CD1c-positive myeloid dendritic cell (primary cell): ENCODE data around the gene WDR86.
A peak's percentile ranks its signal among the peaks of the same experiment; 100 is the strongest.

Source experiments
- DNase-seq: peaks from one replicate; pipeline ENCODE4 v3.0.0-alpha.2; 2016; ENCODE audit errors: extremely low spot score

Gene WDR86

GRCh38 chr7:151379193-151379520, 30.7 kb downstream of the WDR86 start:
- no peak for DNase-seq

DNA sequence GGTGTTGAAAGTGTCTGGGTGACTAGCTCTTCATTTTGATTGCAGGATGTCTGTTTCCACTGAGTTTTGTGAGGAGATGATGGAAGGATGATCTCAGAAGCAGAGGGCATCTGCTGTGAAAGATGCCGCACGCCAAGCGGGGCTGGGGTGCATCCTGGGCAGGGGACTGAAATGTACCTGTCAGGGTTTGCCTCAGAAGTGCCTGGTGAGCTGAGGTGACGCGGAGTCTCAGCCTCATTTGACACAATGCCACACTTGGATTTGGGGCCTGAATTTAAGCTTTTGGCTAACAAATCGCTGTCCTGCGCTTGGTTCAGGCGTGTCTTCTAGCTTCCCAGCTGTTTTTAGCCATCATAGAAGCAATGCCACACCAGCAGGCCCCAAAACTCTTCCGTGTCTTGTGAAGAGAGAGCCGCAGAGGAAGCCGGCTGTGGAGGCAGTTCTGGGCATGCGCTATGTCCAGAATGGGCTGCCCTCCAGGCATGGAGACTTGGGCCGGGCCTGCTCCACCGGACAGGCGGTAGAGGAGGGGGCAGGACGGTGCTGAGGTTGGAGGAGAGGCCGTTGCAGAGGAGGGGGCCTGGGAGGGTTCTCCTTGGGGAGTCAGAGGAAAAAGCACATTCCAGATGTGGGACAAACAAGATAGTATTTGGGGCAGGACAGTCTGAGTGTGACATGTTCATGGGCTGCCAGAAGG, 31.2 kb downstream of the WDR86 start:
- no peak for DNase-seq

DNA sequence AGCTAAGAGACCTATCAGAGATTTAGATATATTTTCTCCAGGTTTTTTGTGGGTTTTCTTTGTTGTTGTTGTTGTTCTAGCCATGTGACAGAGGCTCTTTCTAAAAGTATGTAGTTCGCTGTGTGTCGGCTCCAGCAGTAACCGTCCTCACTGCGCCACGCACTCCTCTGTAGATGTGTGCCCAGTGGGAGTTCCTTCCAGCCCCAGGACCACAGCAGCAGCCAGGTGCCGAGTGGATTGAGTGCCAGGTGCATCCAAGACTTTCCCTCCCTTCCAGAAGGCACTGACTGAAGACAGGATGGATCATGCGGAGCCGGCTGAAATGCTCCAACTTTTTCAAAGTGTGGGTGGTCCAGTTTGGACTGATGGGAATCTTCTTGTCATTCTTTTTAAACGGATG, 31.8 kb downstream of the WDR86 start:
- DNase-seq, result no peak

- DNase-seq, result no peak
Measured at GRCh38 chr7:151377406-151377805, 32.4 kb downstream of the WDR86 start.

- no peak for DNase-seq
Measured at GRCh38 chr7:151376218-151376902, 33.5 kb downstream of the WDR86 start.

- DNase-seq, result no peak
Measured at GRCh38 chr7:151375530-151376217, 34.2 kb downstream of the WDR86 start.

- no peak for DNase-seq
Measured at GRCh38 chr7:151374726-151375125, 35.1 kb downstream of the WDR86 start.

GRCh38 chr7:151374139-151374538, 35.7 kb downstream of the WDR86 start:
- no peak for DNase-seq

DNA sequence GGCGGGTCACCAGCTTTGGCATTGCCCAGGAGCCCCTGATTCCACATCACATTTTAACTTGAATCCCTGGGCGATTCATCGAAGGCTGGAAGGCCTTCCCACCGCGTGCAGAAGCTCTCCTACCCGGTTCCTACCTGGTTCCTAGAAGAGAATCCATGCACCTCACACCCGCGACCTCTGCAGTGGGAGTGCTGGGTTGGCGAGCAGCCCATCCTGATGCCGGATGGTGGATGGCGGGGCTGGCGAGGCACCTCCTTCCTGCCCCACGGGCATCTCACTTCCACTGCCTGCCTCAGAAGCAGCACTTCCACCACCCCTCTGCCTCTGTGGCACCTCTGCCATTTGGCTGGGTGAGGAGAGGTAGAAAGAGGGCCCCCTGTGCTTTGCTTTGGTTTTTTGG, 36.2 kb downstream of the WDR86 start:
- DNase-seq, result no peak

DNA sequence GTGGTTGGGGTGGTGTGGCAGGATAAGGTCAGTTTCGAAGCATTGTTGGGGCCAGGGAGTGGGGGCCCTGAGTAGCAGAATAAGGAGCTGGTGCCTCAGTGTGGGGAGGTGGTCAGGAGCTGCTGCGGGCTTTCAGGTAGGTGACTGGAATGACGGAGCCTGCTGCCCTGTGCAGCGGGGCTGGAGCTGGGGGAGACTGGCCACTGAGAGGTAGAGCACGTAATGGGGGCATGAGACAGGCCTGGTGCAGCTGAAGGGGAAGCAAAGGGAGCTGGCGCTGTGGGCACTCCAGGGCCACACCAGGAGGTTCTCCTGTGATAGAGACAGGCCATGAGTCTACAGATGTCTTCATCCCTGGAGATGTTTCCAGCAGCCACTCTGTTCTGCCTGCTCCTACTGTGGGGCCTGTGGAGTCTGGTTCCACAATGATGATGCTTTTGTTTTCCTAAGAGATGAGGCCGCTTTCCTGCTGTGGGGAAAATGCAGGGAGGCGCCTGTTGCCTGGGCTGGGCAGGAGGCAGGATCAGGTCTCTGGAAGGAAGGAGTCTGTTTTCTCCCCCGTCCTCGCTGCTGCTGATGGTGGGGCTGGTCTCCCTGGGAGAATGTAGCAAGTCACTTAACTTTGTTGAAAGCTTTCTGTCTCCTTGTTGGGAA, 37.1 kb downstream of the WDR86 start:
- no peak for DNase-seq

DNA sequence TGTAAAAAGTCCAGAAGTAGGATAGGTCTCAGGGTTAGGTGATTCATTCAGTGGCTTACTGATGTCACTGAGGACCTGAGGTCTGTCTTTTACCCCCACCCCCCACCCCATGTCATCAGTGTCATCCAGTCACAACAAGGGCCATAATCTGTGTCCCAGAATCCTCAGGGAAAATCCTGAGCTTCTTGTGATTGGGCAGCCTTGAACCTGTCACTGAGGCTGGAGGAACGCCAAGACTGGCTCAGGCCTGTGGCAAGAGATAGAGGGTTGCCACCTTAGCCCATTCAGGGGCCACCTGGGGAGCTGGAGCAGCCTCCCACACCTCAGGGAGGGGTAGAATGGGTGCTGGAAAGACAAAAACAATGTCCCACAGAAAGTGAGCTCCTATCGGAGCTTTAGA, 38.6 kb downstream of the WDR86 start:
- DNase-seq, result no peak

DNA sequence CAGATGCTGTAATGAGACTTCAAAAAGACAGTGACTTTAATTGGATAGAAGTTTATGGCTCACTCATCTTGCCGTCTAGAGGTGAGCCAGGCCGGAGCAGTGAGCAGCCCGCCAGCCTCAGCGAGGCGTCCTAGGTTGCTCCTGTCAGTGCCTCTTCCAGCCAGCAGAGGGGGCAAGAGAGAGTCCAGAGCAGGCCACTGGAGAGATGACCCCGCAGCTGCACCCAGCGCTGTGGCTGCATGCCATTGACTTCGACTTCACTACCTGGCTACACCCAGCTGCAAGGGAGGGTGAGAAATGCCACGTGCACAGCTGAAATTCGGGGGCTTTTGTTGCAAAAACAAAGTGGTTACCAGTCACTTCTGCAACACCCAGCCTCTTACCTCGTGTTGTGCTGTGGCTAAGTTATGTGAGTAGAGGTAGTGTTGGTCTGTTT, 41.7 kb downstream of the WDR86 start:
- peak; percentile 77 for DNase-seq

GRCh38 chr7:151367284-151367683, 42.6 kb downstream of the WDR86 start:
- DNase-seq, result no peak

DNA sequence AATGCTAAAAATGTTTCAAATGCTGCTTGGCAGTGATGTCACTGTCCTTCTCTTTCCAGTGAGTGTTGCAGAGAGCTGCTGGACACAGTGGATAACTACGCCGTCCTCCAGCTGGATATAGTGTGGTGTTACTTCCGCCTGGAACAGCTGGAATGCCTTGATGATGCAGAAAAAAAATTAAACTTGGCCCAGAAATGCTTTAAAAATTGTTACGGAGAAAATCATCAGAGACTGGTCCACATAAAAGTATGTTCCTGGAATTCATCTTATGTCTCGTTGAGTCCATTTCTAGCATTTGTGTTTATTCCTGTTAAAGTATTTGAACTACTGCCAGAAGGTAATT, 43.0 kb downstream of the WDR86 start:
- no peak for DNase-seq

DNA sequence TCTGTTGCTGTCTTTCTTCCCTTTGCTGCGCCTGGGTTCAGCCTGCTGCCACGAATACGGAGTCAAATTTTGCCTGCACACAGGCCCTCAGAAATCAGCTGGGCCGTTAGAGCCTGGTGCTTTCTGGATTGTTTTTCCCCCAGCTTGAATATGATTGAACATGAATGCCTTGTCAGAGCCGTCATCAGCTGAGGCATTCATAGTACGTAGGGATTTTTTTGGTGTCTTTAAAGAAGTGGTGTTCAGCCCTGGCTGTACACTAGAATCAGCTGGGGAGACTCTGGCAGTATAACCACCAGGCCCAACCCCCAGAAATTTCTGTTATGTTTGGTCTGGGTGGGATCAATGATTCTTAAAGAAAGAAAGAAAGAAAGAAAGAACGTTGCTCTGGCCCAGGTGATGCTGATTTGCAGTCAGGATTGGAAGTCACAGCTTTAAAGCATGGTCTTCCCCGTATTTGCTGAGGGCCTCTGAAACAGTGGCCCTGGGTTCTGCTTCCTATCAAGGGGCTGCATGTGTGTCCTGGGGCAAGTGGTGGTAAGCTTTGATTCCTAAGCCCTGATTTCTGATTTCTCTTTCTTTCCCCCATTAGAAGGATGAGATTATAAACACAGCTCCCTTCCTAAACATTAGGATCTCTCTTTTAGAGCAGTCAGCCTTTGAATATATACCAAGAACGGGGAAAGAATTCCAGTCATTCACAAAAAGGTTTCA, 43.5 kb downstream of the WDR86 start:
- DNase-seq, result no peak

DNA sequence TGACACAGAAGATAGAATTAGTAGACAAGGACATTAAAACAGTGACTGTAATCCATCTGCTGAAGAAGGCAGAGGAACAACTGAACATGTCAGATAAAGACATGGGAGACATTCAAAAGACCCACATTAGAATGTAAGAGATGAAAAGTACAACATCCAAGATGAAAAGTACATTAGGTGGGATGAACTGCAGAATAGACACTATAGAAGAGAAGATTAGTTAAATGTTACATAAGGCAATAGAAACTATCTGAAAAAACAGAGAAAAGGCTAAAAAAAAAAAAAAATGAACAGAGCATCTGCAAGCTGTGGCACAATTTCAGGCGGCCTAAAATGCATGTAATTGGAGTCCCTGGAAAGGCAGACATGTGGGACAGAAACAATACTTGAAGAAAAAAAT, 46.7 kb downstream of the WDR86 start:
- no peak for DNase-seq

DNA sequence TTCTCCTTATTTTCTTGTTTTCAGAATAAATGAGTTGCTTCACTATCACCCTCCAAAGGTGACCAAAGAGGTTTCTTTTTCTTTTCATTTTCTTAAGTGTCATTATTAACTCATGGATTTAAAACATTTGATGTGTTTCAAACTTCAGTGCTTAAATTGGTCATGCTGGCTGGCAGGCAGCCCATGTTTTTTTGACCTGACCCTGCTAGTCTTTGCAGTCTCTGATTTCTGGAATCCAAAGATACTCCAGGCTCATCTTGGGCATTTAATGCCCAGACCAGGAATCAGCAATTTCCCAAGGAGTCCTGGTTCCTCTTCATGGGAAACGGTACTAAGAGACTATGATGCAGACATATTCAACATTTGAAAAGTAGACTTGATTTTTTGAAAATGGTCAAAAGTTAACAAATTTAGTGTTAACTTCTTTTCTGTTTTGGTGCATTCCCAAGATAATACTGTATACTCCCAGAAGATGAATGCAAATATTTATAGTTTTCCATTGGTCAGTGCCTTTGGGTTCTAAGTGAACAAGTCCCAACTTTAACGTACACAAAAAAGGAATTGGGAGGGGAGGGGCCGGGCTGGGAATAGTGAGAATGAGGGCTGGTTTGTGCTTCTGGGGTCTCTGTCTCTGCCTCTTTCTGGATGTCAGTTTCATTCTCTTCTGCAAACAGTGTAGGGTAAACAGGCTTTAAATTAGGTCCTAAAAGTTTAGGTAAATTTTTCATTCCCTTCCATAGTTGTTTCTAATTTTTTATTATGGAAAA, 48.5 kb downstream of the WDR86 start:
- no peak for DNase-seq

GRCh38 chr7:151352512-151352911, 57.3 kb downstream of the WDR86 start:
- no peak for DNase-seq

- DNase-seq, result peak; percentile 68
Measured at GRCh38 chr7:151351967-151352366, 57.9 kb downstream of the WDR86 start.

DNA sequence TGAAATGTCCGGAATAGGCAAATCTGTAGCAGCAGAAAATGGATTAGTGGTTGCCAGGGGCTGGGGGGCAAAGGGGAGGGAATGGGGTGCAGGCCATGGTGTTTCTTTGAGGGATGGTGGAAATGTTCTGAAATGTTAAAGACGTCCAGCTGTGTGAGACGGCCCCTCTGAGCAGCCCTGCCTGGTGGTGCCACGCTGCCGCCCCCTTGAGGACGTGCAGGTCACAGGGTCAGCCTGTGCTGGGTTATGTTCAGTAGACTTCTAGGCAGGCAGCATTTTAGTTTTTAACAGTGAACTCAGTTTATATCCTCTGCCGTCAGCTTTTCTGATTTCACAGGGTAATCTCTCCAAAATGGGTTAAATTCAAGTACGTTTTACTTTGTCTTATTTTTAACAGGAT, 58.8 kb downstream of the WDR86 start:
- DNase-seq, result peak; percentile 10

DNA sequence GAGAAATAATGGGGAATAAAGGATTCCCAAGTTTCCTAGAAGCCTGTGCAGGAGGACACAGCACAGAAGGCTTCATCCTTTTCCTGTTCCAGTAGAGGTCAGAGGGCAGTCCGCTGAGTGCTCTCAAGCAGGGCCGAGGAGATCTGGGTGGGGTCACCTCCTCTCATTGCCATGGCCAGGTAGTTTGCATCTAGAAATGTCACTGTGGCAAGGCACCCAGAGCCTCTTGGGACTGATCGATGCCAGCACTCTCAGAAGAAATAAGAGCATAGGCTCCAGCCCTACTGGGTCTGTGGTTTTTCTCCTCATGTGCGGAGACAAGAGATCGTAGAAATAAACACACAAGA, 60.4 kb downstream of the WDR86 start:
- DNase-seq, result no peak
